Glutamatergic neuron (in vitro differentiated cells): ENCODE results near the gene ELF3. TPM values are rescaled to one million over a fixed set of nuclear protein-coding genes. Genes with fewer than 3 reads are reported as not detected.
"Not testable (repeated sequence)": the region's sequence is repeated elsewhere in the genome, so short reads cannot be mapped to it uniquely, and the experiment has no call there.

ENCODE experiments used
- DNase-seq: peaks from one replicate; pipeline ENCODE4 v3.0.0; 2022
- H3K27ac Mint-ChIP-seq: one replicate; pipeline ENCODE4 v1.8.0; 2020; ENCODE audit warnings: mild to moderate bottlenecking, mixed read lengths, inconsistent platforms; ENCODE audit not compliant: unreplicated experiment
- H3K27me3 Mint-ChIP-seq: one replicate; pipeline ENCODE4 v1.8.0; 2020; ENCODE audit warnings: mild to moderate bottlenecking, moderate library complexity, mixed read lengths, inconsistent platforms; ENCODE audit not compliant: unreplicated experiment
- H3K36me3 Mint-ChIP-seq: one replicate; pipeline ENCODE4 v1.8.0; 2020; ENCODE audit warnings: mild to moderate bottlenecking, mixed read lengths, inconsistent platforms; ENCODE audit not compliant: unreplicated experiment
- H3K4me1 Mint-ChIP-seq: one replicate; pipeline ENCODE4 v1.8.0; 2020; ENCODE audit warnings: mild to moderate bottlenecking, low read depth, mixed read lengths, inconsistent platforms; ENCODE audit not compliant: unreplicated experiment
- H3K4me3 Mint-ChIP-seq: one replicate; pipeline ENCODE4 v1.8.0; 2020; ENCODE audit warnings: mild to moderate bottlenecking, mixed read lengths, inconsistent platforms; ENCODE audit not compliant: unreplicated experiment
- H3K9me3 Mint-ChIP-seq: one replicate; pipeline ENCODE4 v1.8.0; 2020; ENCODE audit warnings: mild to moderate bottlenecking, moderate library complexity, mixed read lengths, inconsistent platforms; ENCODE audit not compliant: unreplicated experiment
- CTCF ChIP-seq: fragments of 200-600 bp; sonication (generic); IDR thresholded peaks from one replicate; pipeline ENCODE4 v1.5.0; 2021; ENCODE audit not compliant: partially characterized antibody, unreplicated experiment
- long read RNA-seq: library from polyadenylated mRNA; unstranded; transcript quantifications from one replicate; pipeline ENCODE4 v2.0.0, GENCODE V29; 2020; ENCODE audit not compliant: unreplicated experiment
- total RNA-seq: library from RNA; stranded (reverse); fragmentation: NEBNext Ultra II Directional; extraction: Animal tissue kit (Norgen Biotek cat#: 25700); gene quantifications from one replicate; pipeline ENCODE4 v1.2.1, GENCODE V29; 2021; ENCODE audit not compliant: unreplicated experiment

ELF3 gene
- total RNA-seq, result 0.96 TPM
- long read RNA-seq, result 0 reads

- no peaks in the 10 kb centered on the region for H3K36me3 Mint-ChIP-seq
- no peak within 1 kb of the TSS for H3K27ac Mint-ChIP-seq
- H3K27me3 Mint-ChIP-seq, result peaks cover 3% of the 10 kb centered on the region
- peak within 1 kb of the TSS; percentile 7 for H3K4me3 Mint-ChIP-seq
- peaks cover 3% of the 10 kb centered on the region for H3K9me3 Mint-ChIP-seq
- DNase-seq, result no peak
- no peak for TF ChIP-seq CTCF
- no peaks in the 10 kb centered on the region for H3K4me1 Mint-ChIP-seq
Measured at GRCh38 chr1:202010180-202011015, at the start of gene ELF3. ELF3 (plus strand) TSS chr1:202010587; CDS start chr1:202011137, 550 bp downstream.

- H3K4me1 Mint-ChIP-seq, H3K4me3 Mint-ChIP-seq, H3K27ac Mint-ChIP-seq, DNase-seq, H3K27me3 Mint-ChIP-seq, H3K9me3 Mint-ChIP-seq, H3K36me3 Mint-ChIP-seq: not testable (repeated sequence)
Measured at GRCh38 chr1:201962382-201962781, 48.0 kb upstream of the ELF3 start.

- Mint-ChIP-seq H3K4me3 (no peak overlapping the region), H3K9me3 (peaks cover 1% of the 10 kb centered on the region), H3K27ac (no peak overlapping the region), H3K4me1 (no peaks in the 10 kb centered on the region), H3K27me3 (no peaks in the 10 kb centered on the region), H3K36me3 (no peaks in the 10 kb centered on the region)
- DNase-seq, result no peak
- TF ChIP-seq CTCF, result no peak
Measured at GRCh38 chr1:201964261-201964660, 46.1 kb upstream of the ELF3 start.

- no peak for TF ChIP-seq CTCF
- Mint-ChIP-seq H3K4me3 (no peak overlapping the region), H3K4me1 (no peaks in the 10 kb centered on the region)
Measured at GRCh38 chr1:201966171-201966570, 44.2 kb upstream of the ELF3 start.

GRCh38 chr1:201968202-201968925, 42.0 kb upstream of the ELF3 start:
- Mint-ChIP-seq H3K27me3 (no peaks in the 10 kb centered on the region), H3K4me1 (no peaks in the 10 kb centered on the region), H3K36me3 (no peaks in the 10 kb centered on the region), H3K4me3 (no peak overlapping the region), H3K9me3 (peaks cover 1% of the 10 kb centered on the region), H3K27ac (no peak overlapping the region)
- TF ChIP-seq CTCF, result no peak
- DNase-seq, result no peak

More at GRCh38 chr1:201966171-201966570, 44.2 kb upstream of the ELF3 start:
- peaks cover 1% of the 10 kb centered on the region for H3K9me3 Mint-ChIP-seq
- no peaks in the 10 kb centered on the region for H3K27me3 Mint-ChIP-seq
- no peaks in the 10 kb centered on the region for H3K36me3 Mint-ChIP-seq
- no peak overlapping the region for H3K27ac Mint-ChIP-seq
- DNase-seq, result no peak
